SHP77 treated with DMSO at 0.1 percent for 48 hours (cell line): ENCODE results near the gene NLRC3.
A peak's percentile ranks its signal among the peaks of the same experiment; 100 is the strongest.
"Not testable (repeated sequence)": the region's sequence is repeated elsewhere in the genome, so short reads cannot be mapped to it uniquely, and the experiment has no call there.

Experiments used
- DNase-seq: peaks from one replicate; lab custom pipeline; 2025; lab: John Stamatoyannopoulos, UW

The NLRC3 gene

GRCh38 chr16:3577302-3577752 is at the start of gene NLRC3:
Gene NLRC3 (minus strand): TSS chr16:3577403. CDS start chr16:3565036, 12,367 bp downstream.
- no peak for DNase-seq

- DNase-seq: no peak
Observed at GRCh38 chr16:3625911-3626732, 48.9 kb upstream of the NLRC3 start.

- no peak for DNase-seq
Observed at GRCh38 chr16:3625331-3625730, 48.1 kb upstream of the NLRC3 start.

- DNase-seq: no peak
Observed at GRCh38 chr16:3623642-3624041, 46.4 kb upstream of the NLRC3 start.

- no peak for DNase-seq
Observed at GRCh38 chr16:3618769-3619141, 41.6 kb upstream of the NLRC3 start.

GRCh38 chr16:3612510-3613466 is 35.6 kb upstream of the NLRC3 start:
- no peak for DNase-seq

- peak; percentile 84 for DNase-seq
Observed at GRCh38 chr16:3611146-3611975, 34.2 kb upstream of the NLRC3 start, which contains the start of gene SLX4. Gene SLX4 (minus strand): TSS chr16:3611606. CDS start chr16:3608964, 2,642 bp downstream.

GRCh38 chr16:3610698-3611145 is 33.5 kb upstream of the NLRC3 start:
- peak; percentile 1 for DNase-seq

GRCh38 chr16:3609895-3610697 is 32.9 kb upstream of the NLRC3 start:
- DNase-seq: no peak

- DNase-seq: not testable (repeated sequence)
Observed at GRCh38 chr16:3608976-3609375, 31.8 kb upstream of the NLRC3 start.

GRCh38 chr16:3608069-3608468 is 30.9 kb upstream of the NLRC3 start:
- DNase-seq: no peak

GRCh38 chr16:3607634-3608033 is 30.4 kb upstream of the NLRC3 start:
- DNase-seq: no peak

- DNase-seq: no peak
Observed at GRCh38 chr16:3607161-3607560, 30.0 kb upstream of the NLRC3 start.

GRCh38 chr16:3606441-3606840 is 29.2 kb upstream of the NLRC3 start:
- DNase-seq: no peak

GRCh38 chr16:3602320-3602653 is 25.1 kb upstream of the NLRC3 start:
- no peak for DNase-seq

- DNase-seq: no peak
Observed at GRCh38 chr16:3601614-3602319, 24.6 kb upstream of the NLRC3 start.

GRCh38 chr16:3599922-3600321 is 22.7 kb upstream of the NLRC3 start:
- no peak for DNase-seq

- no peak for DNase-seq
Observed at GRCh38 chr16:3599121-3599520, 21.9 kb upstream of the NLRC3 start.

- DNase-seq: no peak
Observed at GRCh38 chr16:3598236-3598635, 21.0 kb upstream of the NLRC3 start.

- DNase-seq: no peak
Observed at GRCh38 chr16:3597676-3598075, 20.5 kb upstream of the NLRC3 start.
